ENCODE measurements around the gene PLA2R1. TPM values are rescaled to one million over a fixed set of nuclear protein-coding genes. Genes with fewer than 3 reads are reported as not detected.

PLA2R1 gene
- total RNA-seq, 4 donors from 2014 or later: 11.6 to 49.2 (median 30.5) TPM

DNA sequence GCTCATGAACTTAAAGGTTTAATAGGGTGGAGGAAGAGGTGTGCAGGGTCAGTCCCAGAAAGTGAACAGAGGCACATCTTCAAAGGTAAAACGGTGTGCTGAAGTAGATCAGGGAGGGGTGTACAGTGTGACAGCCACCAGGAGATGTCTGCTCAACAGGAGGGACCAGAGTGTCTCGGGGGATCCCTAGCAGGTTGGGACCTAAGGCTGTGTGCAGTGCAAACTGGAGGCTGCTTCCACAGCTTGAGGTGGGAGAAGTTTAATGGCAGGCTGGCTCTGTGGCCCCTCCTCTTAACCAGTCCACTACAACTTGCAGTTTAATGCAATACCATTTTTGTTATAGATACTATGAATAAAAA, 33.2 kb downstream of the PLA2R1 start:
- H3K4me1 ChIP-seq: no peaks in the 10 kb centered on the region
- H3K9me3 ChIP-seq: no peaks in the 10 kb centered on the region
- peaks cover 0 to 5% (median 0%) of the 10 kb centered on the region in 3 donors for H3K36me3 ChIP-seq
- no peak overlapping the region for H3K4me3 ChIP-seq
- H3K27ac ChIP-seq: no peak overlapping the region
- DNase-seq: no peak
- TF ChIP-seq, protein P1, sequence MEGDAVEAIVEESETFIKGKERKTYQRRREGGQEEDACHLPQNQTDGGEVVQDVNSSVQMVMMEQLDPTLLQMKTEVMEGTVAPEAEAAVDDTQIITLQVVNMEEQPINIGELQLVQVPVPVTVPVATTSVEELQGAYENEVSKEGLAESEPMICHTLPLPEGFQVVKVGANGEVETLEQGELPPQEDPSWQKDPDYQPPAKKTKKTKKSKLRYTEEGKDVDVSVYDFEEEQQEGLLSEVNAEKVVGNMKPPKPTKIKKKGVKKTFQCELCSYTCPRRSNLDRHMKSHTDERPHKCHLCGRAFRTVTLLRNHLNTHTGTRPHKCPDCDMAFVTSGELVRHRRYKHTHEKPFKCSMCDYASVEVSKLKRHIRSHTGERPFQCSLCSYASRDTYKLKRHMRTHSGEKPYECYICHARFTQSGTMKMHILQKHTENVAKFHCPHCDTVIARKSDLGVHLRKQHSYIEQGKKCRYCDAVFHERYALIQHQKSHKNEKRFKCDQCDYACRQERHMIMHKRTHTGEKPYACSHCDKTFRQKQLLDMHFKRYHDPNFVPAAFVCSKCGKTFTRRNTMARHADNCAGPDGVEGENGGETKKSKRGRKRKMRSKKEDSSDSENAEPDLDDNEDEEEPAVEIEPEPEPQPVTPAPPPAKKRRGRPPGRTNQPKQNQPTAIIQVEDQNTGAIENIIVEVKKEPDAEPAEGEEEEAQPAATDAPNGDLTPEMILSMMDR (IDR thresholded peaks at IDR 0.05): no peak
- TF ChIP-seq POLR2A (IDR thresholded peaks at IDR 0.05): no peak
- no peaks in the 10 kb centered on the region for H3K27me3 ChIP-seq

DNA sequence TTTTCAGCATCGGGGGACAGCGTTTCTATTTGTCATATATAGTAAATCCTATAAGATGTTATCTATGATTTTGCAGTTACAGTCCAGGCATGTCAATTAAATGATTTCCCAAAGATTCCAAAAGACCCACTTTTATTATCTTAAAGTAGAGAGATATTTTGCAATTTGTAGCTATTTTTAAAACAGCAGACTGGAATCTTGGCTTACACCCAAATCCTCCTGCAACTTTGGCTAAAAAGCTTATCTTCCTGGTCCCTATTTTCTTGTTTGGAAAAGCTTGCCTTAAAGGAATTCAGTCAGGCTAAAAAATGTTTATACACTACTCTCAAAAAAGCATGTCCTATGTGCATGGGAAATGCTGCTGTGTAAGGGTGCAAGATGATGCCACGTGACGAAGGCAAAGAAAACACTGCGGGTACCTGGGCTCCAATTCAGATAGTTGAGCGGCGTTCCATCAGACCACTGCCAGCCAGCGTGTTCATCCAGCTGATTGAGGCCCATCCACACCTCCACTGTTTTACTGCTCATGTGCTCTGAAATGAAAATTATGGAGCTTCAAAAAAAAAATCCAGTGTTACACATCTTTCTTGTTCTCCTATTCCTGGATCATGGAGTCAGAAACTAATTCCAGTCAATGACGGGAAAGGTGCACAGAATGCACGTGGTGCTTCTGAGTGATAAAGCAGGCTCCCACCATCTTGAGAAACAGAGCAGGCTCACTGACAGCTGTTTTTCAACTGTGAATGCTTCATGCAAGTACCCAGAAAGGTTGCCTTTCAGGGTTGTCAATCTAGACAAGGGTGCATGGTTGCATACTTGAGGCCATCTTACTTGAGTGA, 33.8 kb downstream of the PLA2R1 start:
- Histone ChIP-seq H3K9me3 (no peaks in the 10 kb centered on the region), H3K4me3 (no peak overlapping the region), H3K27me3 (no peaks in the 10 kb centered on the region), H3K27ac (no peak overlapping the region), H3K4me1 (no peaks in the 10 kb centered on the region), H3K36me3 (peaks cover 0 to 5% (median 0%) of the 10 kb centered on the region in 3 donors)
- no peak for DNase-seq
- no peak for TF ChIP-seq POLR2A (IDR thresholded peaks at IDR 0.05)
- TF ChIP-seq, protein P1 (IDR thresholded peaks at IDR 0.05): no peak

DNA sequence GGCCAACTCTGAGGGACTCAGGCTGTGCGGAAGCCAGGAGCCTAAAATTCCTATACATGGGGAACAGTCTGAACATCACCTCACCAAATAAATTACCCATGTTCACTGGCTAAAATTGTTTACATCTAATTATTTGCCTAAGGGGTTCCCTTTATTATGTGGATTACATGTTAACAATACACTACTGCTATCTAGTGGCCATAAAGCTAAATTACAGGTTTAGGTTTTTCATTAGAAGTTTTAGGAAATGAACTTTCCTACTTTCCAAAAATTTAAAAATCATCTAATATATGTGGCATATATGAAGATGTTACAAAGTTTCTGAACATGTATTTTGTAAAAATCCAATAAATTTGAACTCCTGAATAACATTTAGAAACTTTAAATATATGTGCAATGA, 40.3 kb downstream of the PLA2R1 start:
- Histone ChIP-seq H3K4me3 (no peak overlapping the region), H3K27ac (no peak overlapping the region), H3K36me3 (peaks cover 0 to 17% (median 0%) of the 10 kb centered on the region in 3 donors), H3K27me3 (no peaks in the 10 kb centered on the region), H3K9me3 (no peaks in the 10 kb centered on the region), H3K4me1 (no peaks in the 10 kb centered on the region)
- DNase-seq: no peak
- TF ChIP-seq POLR2A (IDR thresholded peaks at IDR 0.05): no peak
- TF ChIP-seq, protein P1 (IDR thresholded peaks at IDR 0.05): peak in 3 of 6 experiments; percentile 42 to 46 (median 43)

DNA sequence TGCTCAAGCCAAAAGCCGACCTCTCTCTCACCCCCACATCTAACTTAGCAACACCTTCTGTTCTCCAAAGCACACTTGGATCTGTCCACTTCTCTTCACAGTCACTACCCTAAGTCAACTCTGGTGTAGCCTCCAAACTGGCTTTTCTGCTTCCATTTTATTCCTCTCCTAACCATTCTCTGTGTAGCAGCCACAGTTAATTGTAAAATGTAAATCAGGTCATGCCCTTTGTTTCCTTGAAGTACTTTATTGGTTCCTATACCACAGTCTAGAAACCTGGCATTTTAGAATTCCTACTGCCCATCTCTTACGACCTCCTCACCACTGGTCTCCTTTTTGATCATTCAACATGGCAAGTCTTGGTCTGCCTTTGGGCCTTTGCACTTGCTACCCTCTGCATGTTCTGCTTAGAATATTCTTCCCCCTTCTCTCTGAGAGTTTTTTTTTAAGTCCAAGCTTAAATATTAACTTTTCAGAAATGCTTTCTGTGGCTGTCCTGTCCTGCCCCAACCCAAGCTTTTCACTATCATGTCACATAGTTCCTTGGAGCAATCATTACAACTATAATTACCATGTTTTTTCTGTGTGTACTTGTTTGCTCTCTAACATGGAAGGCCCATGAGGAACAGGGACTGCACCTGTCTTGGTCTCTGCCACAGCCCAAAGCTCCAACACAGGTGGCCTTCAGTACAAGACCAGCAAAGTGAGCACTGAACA, 42.9 kb downstream of the PLA2R1 start:
- Histone ChIP-seq H3K4me1 (no peaks in the 10 kb centered on the region), H3K36me3 (peaks cover 0 to 25% (median 0%) of the 10 kb centered on the region in 3 donors), H3K27me3 (no peaks in the 10 kb centered on the region), H3K27ac (no peak overlapping the region), H3K4me3 (no peak overlapping the region), H3K9me3 (no peaks in the 10 kb centered on the region)
- TF ChIP-seq, protein P1 (IDR thresholded peaks at IDR 0.05): no peak
- no peak for TF ChIP-seq POLR2A (IDR thresholded peaks at IDR 0.05)
- no peak for DNase-seq

DNA sequence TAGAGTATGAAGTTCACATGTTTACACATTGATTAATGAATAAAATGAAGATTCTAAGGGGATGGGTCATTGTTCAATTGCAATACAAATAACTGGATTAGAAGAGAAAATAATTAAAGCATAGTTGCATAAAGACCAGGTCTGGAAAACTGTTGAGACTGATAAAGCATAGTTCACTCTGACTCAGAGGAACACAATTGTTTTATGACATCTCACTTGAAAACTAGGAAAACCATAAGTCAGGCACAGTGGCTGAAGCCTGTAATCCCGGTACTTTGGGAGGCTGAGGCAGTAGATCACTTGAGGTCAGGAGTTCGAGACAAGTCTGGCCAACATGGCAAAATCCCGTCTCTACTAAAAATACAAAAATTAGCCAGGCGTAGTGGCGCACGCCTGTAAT, 46.7 kb downstream of the PLA2R1 start:
- Histone ChIP-seq H3K4me1 (no peaks in the 10 kb centered on the region), H3K27ac (no peak overlapping the region), H3K27me3 (no peaks in the 10 kb centered on the region), H3K9me3 (no peaks in the 10 kb centered on the region), H3K4me3 (no peak overlapping the region), H3K36me3 (peaks cover 0 to 22% (median 0%) of the 10 kb centered on the region in 3 donors)
- DNase-seq: no peak
- TF ChIP-seq, protein P1 (IDR thresholded peaks at IDR 0.05): no peak
- TF ChIP-seq POLR2A (IDR thresholded peaks at IDR 0.05): no peak
